Peyer's patch (tissue), 4 donors: ENCODE measurements around the gene ICAM1. TPM values are rescaled to one million over a fixed set of nuclear protein-coding genes. Genes with fewer than 3 reads are reported as not detected.

Source experiments
- DNase-seq, 3 donors: peaks; one replicate each; pipeline ENCODE4 v3.0.0-alpha.2; 2017 to 2019
- H3K27ac ChIP-seq, 4 donors: fragments of 200-600 bp; sonication (generic); one replicate each; pipeline ENCODE4 v1.5.1; 2016 to 2019
- H3K27me3 ChIP-seq, 2 donors: fragments of 200-600 bp; sonication (generic); one replicate each; pipeline ENCODE4 v1.5.1; 2019
- H3K36me3 ChIP-seq, 3 donors: fragments of 200-600 bp; sonication (generic); one replicate each; pipeline ENCODE4 v1.5.1; 2016 to 2019
- H3K4me1 ChIP-seq, 4 donors: fragments of 200-600 bp; sonication (generic); one replicate each; pipeline ENCODE4 v1.5.1; 2016 to 2019
- H3K4me3 ChIP-seq, 4 donors: fragments of 200-600 bp; sonication (generic); 1 replicate in 3 of 4; 2 replicates in 1 of 4; pipeline ENCODE4 v1.5.1; 2016 to 2019; ENCODE audit warnings: mild to moderate bottlenecking in 1 of 4
- H3K9me3 ChIP-seq, 4 donors: fragments of 200-600 bp; sonication (generic); one replicate each; pipeline ENCODE4 v1.5.1; 2016 to 2019; ENCODE audit warnings: mild to moderate bottlenecking in 1 of 4
- POLR2A ChIP-seq, 2 donors: fragments of 450-650 bp; IDR thresholded peaks; one replicate each; pipeline ENCODE4 v1.5.1; 2017; ENCODE audit warnings: antibody characterized with exemption in 2 of 2, mild to moderate bottlenecking in 2 of 2, moderate library complexity in 2 of 2
- total RNA-seq, 4 donors: library from RNA; depleted of rRNA; stranded (reverse); fragments of >200 nt; gene quantifications; one replicate each; pipeline ENCODE4 v1.1.0, GENCODE V29; 2016
- TF ChIP-seq, protein P1 (sequence below), 6 experiments: fragments of 450-650 bp in 4 of 6; fragments of 200-600 bp in 2 of 6; sonication (generic) in 1 of 6; IDR thresholded peaks; one replicate each; pipeline ENCODE4 v1.5.1; 2017 to 2019; ENCODE audit warnings: antibody characterized with exemption in 6 of 6, mild to moderate bottlenecking in 3 of 6, moderate library complexity in 1 of 6

ICAM1 gene
- total RNA-seq, 4 donors from 2014 or later: 2.6 to 62.7 (median 12.7) TPM

DNA sequence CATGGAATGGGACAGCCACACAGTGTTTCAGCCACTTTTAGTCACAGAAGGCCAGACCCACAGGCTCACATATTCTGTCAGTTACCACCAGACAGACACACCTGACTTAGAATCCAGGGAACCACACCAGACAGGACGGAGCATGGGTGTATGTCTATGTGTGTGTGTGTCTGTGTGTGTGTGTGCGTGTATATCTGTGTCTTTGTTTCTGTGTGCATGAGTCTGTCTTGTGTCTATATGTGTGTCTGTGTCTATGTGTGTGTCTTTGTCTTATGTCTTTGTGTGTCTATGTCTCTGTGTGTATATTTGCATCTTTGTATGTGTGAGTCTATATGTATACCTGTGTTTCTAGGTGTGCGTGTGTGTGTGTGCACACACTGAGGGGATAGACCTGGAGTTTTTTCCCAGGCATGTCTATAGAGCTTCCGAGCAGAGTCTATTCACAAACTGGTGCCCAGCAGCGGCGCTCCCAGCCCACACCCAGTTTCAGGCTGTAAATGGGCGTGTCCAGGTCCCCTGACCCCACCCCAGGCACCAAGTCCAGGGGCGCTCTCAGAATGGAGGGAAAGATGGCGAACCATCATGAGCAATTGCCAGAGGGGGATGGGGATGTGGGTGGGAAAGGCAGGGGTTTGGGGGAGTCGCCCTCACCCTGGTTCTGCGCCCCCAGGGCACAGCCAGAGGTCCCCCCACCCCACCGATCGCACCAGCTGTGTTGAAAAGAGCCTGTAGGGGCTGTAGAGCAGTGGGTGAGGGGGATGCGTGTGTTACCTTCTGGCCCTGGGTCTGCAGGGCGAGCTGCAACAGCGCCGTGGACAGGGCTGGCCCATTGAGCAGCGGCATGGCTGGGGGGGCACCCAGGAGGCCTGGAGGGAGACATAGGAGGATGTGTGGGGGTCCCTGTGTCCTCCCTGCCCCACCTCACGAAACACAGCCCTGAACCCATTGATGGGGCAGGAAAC lies 51.2 kb downstream of the ICAM1 start:
- Histone ChIP-seq H3K27ac (peak overlapping the region in 3 of 4 donors; percentile 59 to 92 (median 84)), H3K9me3 (no peaks in the 10 kb centered on the region), H3K36me3 (peaks cover 0 to 99% (median 0%) of the 10 kb centered on the region in 3 donors), H3K27me3 (no peaks in the 10 kb centered on the region), H3K4me3 (peak overlapping the region in 1 of 4 donors; percentile 27), H3K4me1 (peaks cover 0 to 24% (median 3%) of the 10 kb centered on the region in 4 donors)
- peak in 2 of 3 donors; percentile 82 to 85 for DNase-seq
- no peak for TF ChIP-seq POLR2A (IDR thresholded peaks at IDR 0.05)
- TF ChIP-seq, protein P1, sequence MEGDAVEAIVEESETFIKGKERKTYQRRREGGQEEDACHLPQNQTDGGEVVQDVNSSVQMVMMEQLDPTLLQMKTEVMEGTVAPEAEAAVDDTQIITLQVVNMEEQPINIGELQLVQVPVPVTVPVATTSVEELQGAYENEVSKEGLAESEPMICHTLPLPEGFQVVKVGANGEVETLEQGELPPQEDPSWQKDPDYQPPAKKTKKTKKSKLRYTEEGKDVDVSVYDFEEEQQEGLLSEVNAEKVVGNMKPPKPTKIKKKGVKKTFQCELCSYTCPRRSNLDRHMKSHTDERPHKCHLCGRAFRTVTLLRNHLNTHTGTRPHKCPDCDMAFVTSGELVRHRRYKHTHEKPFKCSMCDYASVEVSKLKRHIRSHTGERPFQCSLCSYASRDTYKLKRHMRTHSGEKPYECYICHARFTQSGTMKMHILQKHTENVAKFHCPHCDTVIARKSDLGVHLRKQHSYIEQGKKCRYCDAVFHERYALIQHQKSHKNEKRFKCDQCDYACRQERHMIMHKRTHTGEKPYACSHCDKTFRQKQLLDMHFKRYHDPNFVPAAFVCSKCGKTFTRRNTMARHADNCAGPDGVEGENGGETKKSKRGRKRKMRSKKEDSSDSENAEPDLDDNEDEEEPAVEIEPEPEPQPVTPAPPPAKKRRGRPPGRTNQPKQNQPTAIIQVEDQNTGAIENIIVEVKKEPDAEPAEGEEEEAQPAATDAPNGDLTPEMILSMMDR (IDR thresholded peaks at IDR 0.05): no peak

DNA sequence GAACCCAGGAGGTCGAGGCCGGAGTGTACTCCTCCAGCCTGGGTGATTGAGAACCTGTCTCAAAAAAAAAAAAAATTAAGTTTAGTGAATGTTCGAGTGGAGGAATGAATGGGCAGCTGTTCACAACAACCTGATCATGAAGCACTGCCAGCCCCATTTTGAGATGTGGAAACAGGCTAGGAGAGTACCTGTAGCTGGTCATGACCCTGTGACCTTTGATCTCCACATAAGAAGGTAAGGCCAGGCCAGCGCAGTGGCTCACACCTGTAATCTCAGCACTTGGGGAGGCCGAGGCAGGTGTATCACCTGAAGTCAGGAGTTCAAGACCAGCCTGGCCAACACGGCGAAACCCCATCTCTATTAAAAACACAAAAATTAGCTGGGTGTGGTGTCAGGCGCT lies 54.8 kb downstream of the ICAM1 start:
- Histone ChIP-seq H3K27me3 (no peaks in the 10 kb centered on the region), H3K9me3 (no peaks in the 10 kb centered on the region), H3K4me1 (peaks cover 0 to 23% (median 3%) of the 10 kb centered on the region in 4 donors), H3K4me3 (no peak overlapping the region), H3K36me3 (peaks cover 0 to 98% (median 0%) of the 10 kb centered on the region in 3 donors), H3K27ac (no peak overlapping the region)
- DNase-seq: no peak
- TF ChIP-seq, protein P1 (IDR thresholded peaks at IDR 0.05): no peak
- TF ChIP-seq POLR2A (IDR thresholded peaks at IDR 0.05): no peak

DNA sequence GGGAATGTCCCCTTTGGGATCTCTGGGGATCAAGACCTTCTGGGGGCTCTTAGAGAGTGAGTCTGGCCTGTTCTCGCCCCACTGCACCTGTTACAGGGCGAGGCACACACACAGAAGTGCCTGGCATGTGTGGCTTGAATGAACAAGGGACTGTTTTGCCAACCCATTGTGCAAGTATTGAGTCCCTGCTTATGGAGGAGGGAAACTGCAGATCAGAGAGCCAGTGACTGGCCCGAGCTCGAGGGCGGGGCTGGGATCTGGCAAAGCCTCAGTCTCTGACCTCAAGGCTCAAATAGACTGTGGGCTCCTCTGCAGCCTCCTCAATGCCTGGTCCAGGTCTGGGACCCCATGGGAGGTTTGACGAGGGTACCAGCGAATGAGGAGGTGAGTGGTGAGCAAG lies 56.9 kb downstream of the ICAM1 start:
- Histone ChIP-seq H3K9me3 (no peaks in the 10 kb centered on the region), H3K27ac (no peak overlapping the region), H3K4me1 (peaks cover 0 to 18% (median 3%) of the 10 kb centered on the region in 4 donors), H3K36me3 (peaks cover 0 to 77% (median 0%) of the 10 kb centered on the region in 3 donors), H3K4me3 (no peak overlapping the region), H3K27me3 (no peaks in the 10 kb centered on the region)
- TF ChIP-seq POLR2A (IDR thresholded peaks at IDR 0.05): no peak
- TF ChIP-seq, protein P1 (IDR thresholded peaks at IDR 0.05): no peak
- DNase-seq: no peak

DNA sequence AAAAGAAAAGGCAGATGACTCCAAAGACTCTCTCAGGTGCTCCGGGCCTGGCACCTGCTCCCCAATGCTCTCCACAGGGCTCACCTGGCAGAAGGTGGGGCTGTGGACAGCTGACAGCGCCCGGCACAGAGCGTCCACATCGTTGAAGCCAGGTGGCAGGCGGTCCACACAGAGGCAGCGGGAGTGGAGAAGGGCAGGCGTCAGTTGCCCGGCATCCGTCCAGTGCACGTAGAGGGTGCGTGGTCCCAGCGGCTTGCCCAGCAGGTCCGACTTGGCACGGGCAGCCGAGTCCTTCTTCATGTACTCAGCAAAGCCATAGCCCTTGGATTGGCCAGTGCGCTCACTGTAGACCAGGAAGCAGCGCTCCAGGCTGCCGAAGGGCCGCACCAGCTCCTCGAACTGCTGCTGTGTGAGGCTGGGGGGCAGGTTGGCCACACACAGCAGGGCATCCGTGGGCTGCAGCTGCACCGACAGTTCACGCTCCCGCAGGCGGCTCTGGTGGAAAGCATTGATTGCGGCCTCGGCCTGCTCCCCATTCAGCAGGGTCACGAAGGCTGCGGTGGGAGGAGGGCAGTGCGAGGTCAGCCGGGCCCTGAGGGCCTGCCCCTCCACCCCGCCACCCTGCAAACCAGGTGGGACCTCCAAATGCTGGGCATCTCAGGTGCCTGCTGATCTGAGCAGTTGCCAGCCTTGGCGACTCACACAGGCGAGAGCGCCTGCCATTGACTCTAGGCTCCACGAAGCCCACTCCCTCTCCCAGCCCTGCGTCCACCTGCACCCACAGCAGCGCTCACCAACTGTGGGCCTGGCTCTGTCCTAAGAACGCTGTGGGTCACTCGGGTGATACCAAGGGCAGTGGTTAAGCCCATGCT lies 57.9 kb downstream of the ICAM1 start:
- Histone ChIP-seq H3K4me3 (no peak overlapping the region), H3K27ac (no peak overlapping the region), H3K4me1 (peaks cover 0 to 12% (median 5%) of the 10 kb centered on the region in 4 donors), H3K27me3 (no peaks in the 10 kb centered on the region), H3K9me3 (no peaks in the 10 kb centered on the region), H3K36me3 (peaks cover 0 to 67% (median 0%) of the 10 kb centered on the region in 3 donors)
- no peak for TF ChIP-seq POLR2A (IDR thresholded peaks at IDR 0.05)
- TF ChIP-seq, protein P1 (IDR thresholded peaks at IDR 0.05): no peak
- no peak for DNase-seq

DNA sequence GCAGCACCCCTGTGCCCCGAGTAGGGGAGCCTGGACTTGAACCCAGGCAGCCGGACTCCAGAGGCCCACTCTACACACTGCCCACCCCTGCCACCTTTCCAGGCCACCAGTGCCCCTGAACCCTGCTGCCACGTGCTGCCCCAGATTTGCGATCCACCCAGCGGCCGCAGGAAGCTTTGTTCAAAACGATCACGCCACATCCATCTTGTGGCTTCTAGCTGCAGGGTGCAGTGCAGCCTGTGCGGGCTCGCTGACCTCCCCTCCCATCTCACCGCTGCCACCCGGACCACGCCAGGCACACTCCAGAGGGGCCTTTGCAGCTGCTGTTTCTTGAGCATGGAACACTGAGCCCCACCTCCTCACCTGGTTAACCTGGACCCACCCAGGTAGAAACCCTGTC lies 58.6 kb downstream of the ICAM1 start:
- Histone ChIP-seq H3K27me3 (no peaks in the 10 kb centered on the region), H3K9me3 (no peaks in the 10 kb centered on the region), H3K4me1 (peaks cover 0 to 12% (median 8%) of the 10 kb centered on the region in 4 donors), H3K4me3 (no peak overlapping the region), H3K36me3 (peaks cover 0 to 60% (median 0%) of the 10 kb centered on the region in 3 donors), H3K27ac (no peak overlapping the region)
- TF ChIP-seq, protein P1 (IDR thresholded peaks at IDR 0.05): no peak
- TF ChIP-seq POLR2A (IDR thresholded peaks at IDR 0.05): no peak
- DNase-seq: no peak
